ENCODE data around the gene C5orf58. TPM values are rescaled to one million over a fixed set of nuclear protein-coding genes. Genes with fewer than 3 reads are reported as not detected.
A peak's percentile ranks its signal among the peaks of the same experiment; 100 is the strongest.

The C5orf58 gene
- total and polyA plus RNA-seq, 9 of the 15 experiments (the other 6 are each of a cell fraction or from before 2014, with no cell fraction given): 1.5 to 7.6 (median 5.3) TPM

DNA sequence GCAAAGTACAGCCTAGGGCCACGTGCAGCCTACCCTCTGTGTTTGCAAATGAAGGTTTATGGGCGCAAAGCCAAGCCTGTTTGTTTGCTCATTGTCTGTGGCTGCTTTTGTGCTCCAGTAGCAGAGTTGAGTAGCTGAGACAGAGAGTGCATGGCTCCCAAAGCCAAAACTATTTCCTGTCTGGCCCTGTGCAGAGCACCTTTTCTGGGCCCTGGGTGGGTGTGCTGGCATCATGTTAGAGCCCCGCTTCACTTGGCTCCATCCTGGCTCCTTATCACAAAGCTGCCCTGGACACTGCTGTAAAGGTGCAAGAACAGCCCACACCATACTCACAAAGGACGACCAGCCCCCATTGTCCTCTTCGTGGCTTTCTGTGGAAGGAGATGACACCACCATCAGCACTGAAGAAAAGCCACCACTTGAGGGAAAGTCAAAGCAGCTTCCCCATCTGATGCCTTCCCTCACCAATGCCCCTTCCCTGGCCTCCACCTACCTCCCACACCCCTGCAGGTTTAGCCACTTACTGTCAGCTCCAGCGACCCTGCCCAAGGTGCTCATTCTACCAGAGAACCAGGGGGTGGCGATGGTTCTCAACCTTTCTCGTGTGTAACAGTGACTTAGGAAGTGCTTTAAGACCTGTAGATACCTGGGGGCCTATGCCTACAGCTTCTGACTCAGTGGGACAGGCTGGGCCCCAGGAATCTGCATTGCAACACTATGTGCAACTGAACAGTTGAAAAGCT lies 41.4 kb downstream of the C5orf58 start (continued):
- TF ChIP-seq REST (IDR thresholded peaks at IDR 0.05; ENCODE audit: borderline replicate concordance) (peak; percentile 65; the same call in 1 of the 2 replicates), REST (CRISPR knock-in tag; IDR thresholded peaks at IDR 0.05; ENCODE audit: low read depth) (no peak), BRCA1 (IDR thresholded peaks at IDR 0.05) (no peak), BRCA1 (CRISPR knock-in tag; IDR thresholded peaks at IDR 0.05) (no peak)
